Endothelial cell of umbilical vein (primary cell): ENCODE data around the gene CTSH. TPM values are rescaled to one million over a fixed set of nuclear protein-coding genes. Genes with fewer than 3 reads are reported as not detected.

Experiments
- BruUV-seq: library from RNA; stranded (reverse); fragments of 400-500 nt; replicated peaks from 2 replicates; lab custom pipeline; 2021; lab: Mats Ljungman, UMichigan
- CTCF ChIA-PET: fragments of 300-600, 350-600 bp; sonication (Branson Sonifier 250); formaldehyde crosslinking; loops from one replicate; lab custom pipeline; 2021; ENCODE audit warnings: antibody characterized with exemption, inconsistent platforms; lab: Charles Lee
- POLR2A ChIA-PET: fragments of 300-600, 350-600 bp; sonication (Branson Sonifier 250); formaldehyde crosslinking; loops from one replicate; lab custom pipeline; 2021; ENCODE audit warnings: antibody characterized with exemption, inconsistent platforms; lab: Charles Lee
- DNase-seq: peaks from one replicate; pipeline ENCODE4 v3.0.0-alpha.2; 2011; ENCODE audit warnings: low read depth, low spot score
- FAIRE-seq: peaks from 2 replicates; lab custom pipeline; 2011; peaks lifted over from hg19 to GRCh38; lab: Jason Lieb, UNC
- H2AFZ ChIP-seq: 2 replicates; pipeline ENCODE4 v1.6.0; 2012; ENCODE audit warnings: low read depth, low read length, control low read depth, inconsistent platforms
- H3K27ac ChIP-seq: 2 replicates; pipeline ENCODE4 v1.5.1; 2011; ENCODE audit warnings: low read depth, mild to moderate bottlenecking, control low read depth, low read length, moderate library complexity; ENCODE audit not compliant: insufficient read depth
- H3K27me3 ChIP-seq, 2 experiments: 2 replicates each; pipeline versions ENCODE4 v1.6.0 to v1.6.1; 2011; ENCODE audit warnings: low read length in 2 of 2, mixed read lengths in 1 of 2; ENCODE audit not compliant: control insufficient read depth in 2 of 2, insufficient read depth in 2 of 2
- H3K36me3 ChIP-seq, 2 experiments: 2 replicates in 1 of 2; 3 replicates in 1 of 2; pipeline ENCODE4 v1.5.1; 2011; ENCODE audit warnings: low read length in 2 of 2, mild to moderate bottlenecking in 1 of 2, moderate library complexity in 1 of 2; ENCODE audit not compliant: control insufficient read depth in 2 of 2, insufficient read depth in 2 of 2; ENCODE audit errors: extremely low read depth in 1 of 2
- H3K4me1 ChIP-seq: 3 replicates; pipeline ENCODE4 v1.5.1; 2011; ENCODE audit warnings: mild to moderate bottlenecking, low read length; ENCODE audit not compliant: control insufficient read depth, insufficient read depth; ENCODE audit errors: extremely low read depth
- H3K4me2 ChIP-seq: 2 replicates; pipeline ENCODE4 v1.6.1; 2011; ENCODE audit warnings: low read length, control low read depth, mixed read lengths; ENCODE audit not compliant: insufficient read depth
- H3K4me3 ChIP-seq, 3 experiments: fragments of 200-600 bp in 1 of 3; sonication (generic), shearing (Covaris generic) in 1 of 3; replicated peaks in 1 of 3; 2 replicates each; pipeline ENCODE4 v1.5.1; 2011 to 2016; ENCODE audit warnings: control low read depth in 3 of 3, low read length in 3 of 3, mild to moderate bottlenecking in 2 of 3, inconsistent platforms in 1 of 3, low read depth in 1 of 3, moderate library complexity in 1 of 3; ENCODE audit not compliant: insufficient read depth in 1 of 3
- H3K79me2 ChIP-seq: 2 replicates; pipeline ENCODE4 v1.6.0; 2012; ENCODE audit warnings: low read length, inconsistent platforms; ENCODE audit not compliant: control insufficient read depth, insufficient read depth
- H3K9ac ChIP-seq: replicated peaks from 2 replicates; pipeline ENCODE3; 2011; ENCODE audit warnings: low read length, control low read depth; ENCODE audit not compliant: insufficient read depth; ENCODE audit errors: extremely low read depth
- H3K9me1 ChIP-seq: replicated peaks from 3 replicates; pipeline ENCODE4 v1.6.0; 2011; ENCODE audit warnings: mild to moderate bottlenecking, low read length; ENCODE audit not compliant: control insufficient read depth, insufficient read depth; ENCODE audit errors: extremely low read depth
- H3K9me3 ChIP-seq: replicated peaks from 2 replicates; pipeline ENCODE4 v1.5.1; 2012; ENCODE audit warnings: low read length, inconsistent platforms; ENCODE audit not compliant: control insufficient read depth, insufficient read depth
- H4K20me1 ChIP-seq: replicated peaks from 2 replicates; pipeline ENCODE3; 2011; ENCODE audit warnings: mild to moderate bottlenecking, low read length; ENCODE audit not compliant: control insufficient read depth, insufficient read depth; ENCODE audit errors: extremely low read depth
- CTCF ChIP-seq, 2 donors: IDR thresholded peaks; 1 replicate in 1 of 2; 2 replicates in 1 of 2; pipeline ENCODE4 v1.5.1; 2011; ENCODE audit warnings: low read length in 2 of 2, mild to moderate bottlenecking in 2 of 2, moderate library complexity in 2 of 2, control low read depth in 1 of 2, inconsistent platforms in 1 of 2, low read depth in 1 of 2; ENCODE audit not compliant: insufficient read depth in 1 of 2; ENCODE audit errors: extremely low read depth in 1 of 2
- EZH2 ChIP-seq: IDR thresholded peaks from 2 replicates; pipeline ENCODE4 v1.6.1; 2012; ENCODE audit warnings: borderline replicate concordance, low read depth, mild to moderate bottlenecking, moderate library complexity, low read length, inconsistent platforms; ENCODE audit not compliant: severe bottlenecking
- FOS ChIP-seq: IDR thresholded peaks from 2 replicates; pipeline ENCODE4 v1.6.1; 2011; ENCODE audit warnings: mild to moderate bottlenecking, low read length, moderate library complexity, borderline replicate concordance; ENCODE audit not compliant: insufficient read depth
- GATA2 ChIP-seq: IDR thresholded peaks from 2 replicates; pipeline ENCODE4 v1.7.0; 2011; ENCODE audit warnings: low read depth, mild to moderate bottlenecking, moderate library complexity, mixed read lengths, low read length; ENCODE audit not compliant: insufficient read length, insufficient read depth
- JUN ChIP-seq: IDR thresholded peaks from 2 replicates; pipeline ENCODE4 v1.6.1; 2011; ENCODE audit warnings: borderline replicate concordance, low read depth; ENCODE audit not compliant: insufficient read length, insufficient read depth
- MAX ChIP-seq: IDR thresholded peaks from 2 replicates; pipeline ENCODE4 v1.6.1; 2011; ENCODE audit not compliant: insufficient read depth, insufficient read length
- MYC ChIP-seq: IDR thresholded peaks from one replicate; pipeline ENCODE4 v1.6.1; 2011; ENCODE audit warnings: mild to moderate bottlenecking, low read depth, low read length
- POLR2A ChIP-seq: IDR thresholded peaks from 2 replicates; pipeline ENCODE4 v1.6.1; 2012; ENCODE audit warnings: low read depth, mild to moderate bottlenecking, control low read depth, low read length
- POLR2AphosphoS5 ChIP-seq: IDR thresholded peaks from 2 replicates; pipeline ENCODE4 v1.6.1; 2012; ENCODE audit warnings: low read depth, mild to moderate bottlenecking, control low read depth, low read length, moderate library complexity; ENCODE audit not compliant: insufficient read depth
- dilution Hi-C: fragments of 300-500 bp; cut with MboI; formaldehyde crosslinking; loops from one replicate; pipeline ENCODE4 v1.15.0; 2019; ENCODE audit warnings: low sequenced_read_pairs; ENCODE audit not compliant: extremely low pct_ligation_motif_present
- intact Hi-C: fragments of 100-400 bp; cut with micrococcal nuclease; formaldehyde crosslinking; loops from one replicate; pipeline ENCODE4 v1.10.0; 2022
- polyA plus RNA-seq, 4 experiments: library from polyadenylated mRNA; depleted of rRNA in 3 of 4; stranded (reverse) in 3 of 4; unstranded in 1 of 4; fragments of >200 nt; gene quantifications; 2 replicates each; pipeline versions ENCODE4 v1.2.1 to v1.2.3, GENCODE V29; 2011 to 2012; ENCODE audit warnings: missing spikeins in 1 of 4
- total RNA-seq: library from RNA; stranded (reverse); gene quantifications from 2 replicates; pipeline ENCODE4 v1.2.3, GENCODE V29; 2021

Gene CTSH
- total and polyA plus RNA-seq, 2 donors (not counting 3 experiments of a cell fraction or from before 2014, with no cell fraction given): 7.0 to 7.4 TPM

GRCh38 chr15:78974272-78974918 lies 29.5 kb upstream of the CTSH start:
- no peak overlapping the region for H2AFZ ChIP-seq
- H3K9me1 ChIP-seq: no peaks in the 10 kb centered on the region
- no peaks in the 10 kb centered on the region for H3K27me3 ChIP-seq
- no peaks in the 10 kb centered on the region for H3K36me3 ChIP-seq
- TF ChIP-seq POLR2A: no peak
- no peak for TF ChIP-seq MAX
- no peak for TF ChIP-seq GATA2
- no peak for TF ChIP-seq CTCF (IDR thresholded peaks at IDR 0.05; ENCODE audit: extremely low read depth in 1 of 2, insufficient read depth in 1 of 2, low read depth in 1 of 2, low read length in 2 of 2)
- no peak for TF ChIP-seq JUN
- no peak for TF ChIP-seq MYC
- TF ChIP-seq POLR2AphosphoS5: no peak
- TF ChIP-seq EZH2: no peak
- no peak for TF ChIP-seq FOS
- dilution Hi-C loops: no loop called here
- ChIA-PET CTCF (no interaction called here), POLR2A (no interaction called here)
- no peak overlapping the region for H3K27ac ChIP-seq
- no peak for FAIRE-seq
- DNase-seq: no peak
- intact Hi-C loops: no loop called here
- H3K4me3 ChIP-seq: no peak overlapping the region
- no peaks in the 10 kb centered on the region for H4K20me1 ChIP-seq
- no peaks in the 10 kb centered on the region for H3K4me1 ChIP-seq
- H3K4me2 ChIP-seq: no peak overlapping the region
- BruUV-seq: no TSS peak
- no peaks in the 10 kb centered on the region for H3K9me3 ChIP-seq
- no peaks in the 10 kb centered on the region for H3K79me2 ChIP-seq
- H3K9ac ChIP-seq: no peak overlapping the region
